SK-N-DZ (cell line): ENCODE data around the gene SNUPN. TPM values are rescaled to one million over a fixed set of nuclear protein-coding genes. Genes with fewer than 3 reads are reported as not detected.
A peak's percentile ranks its signal among the peaks of the same experiment; 100 is the strongest.

Experiments
- DNase-seq: peaks from one replicate; pipeline ENCODE4 v3.0.0-alpha.2; 2015; ENCODE audit warnings: low spot score
- polyA plus RNA-seq, 2 experiments: library from polyadenylated mRNA; depleted of rRNA; stranded (reverse); fragments of >200 nt; gene quantifications; 2 replicates each; pipeline ENCODE4 v1.2.3, GENCODE V29; 2014

Gene SNUPN
- 24.8 and 29.2 TPM in 2 replicates for polyA plus RNA-seq (2014; cell fraction: cytosol; rRNA removed)
- 13.8 and 15.6 TPM in 2 replicates for polyA plus RNA-seq (2014; cell fraction: nucleus; rRNA removed)

GRCh38 chr15:75625542-75626347, at the start of gene SNUPN:
SNUPN (minus strand) TSS chr15:75625725; CDS start chr15:75621051, 4,674 bp downstream.
- DNase-seq, result peak; percentile 96

- no peak for DNase-seq
Observed at GRCh38 chr15:75674366-75674765, 48.8 kb upstream of the SNUPN start.

- peak; percentile 50 for DNase-seq
Observed at GRCh38 chr15:75673426-75674235, 48.1 kb upstream of the SNUPN start.

- no peak for DNase-seq
Observed at GRCh38 chr15:75672646-75673425, 47.3 kb upstream of the SNUPN start.

GRCh38 chr15:75671730-75672602, 46.4 kb upstream of the SNUPN start:
- no peak for DNase-seq

GRCh38 chr15:75669879-75670212, 44.3 kb upstream of the SNUPN start:
- no peak for DNase-seq

GRCh38 chr15:75669191-75669878, 43.8 kb upstream of the SNUPN start:
- DNase-seq, result no peak

- no peak for DNase-seq
Observed at GRCh38 chr15:75666823-75667501, 41.4 kb upstream of the SNUPN start.

GRCh38 chr15:75663931-75664421, 38.5 kb upstream of the SNUPN start:
- DNase-seq, result no peak

- peak; percentile 49 for DNase-seq
Observed at GRCh38 chr15:75662823-75663519, 37.4 kb upstream of the SNUPN start.

GRCh38 chr15:75661756-75662140, 36.2 kb upstream of the SNUPN start:
- no peak for DNase-seq

GRCh38 chr15:75661100-75661755, 35.7 kb upstream of the SNUPN start:
- no peak for DNase-seq

GRCh38 chr15:75659928-75660645, 34.6 kb upstream of the SNUPN start:
- DNase-seq, result no peak

- no peak for DNase-seq
Observed at GRCh38 chr15:75659141-75659771, 33.7 kb upstream of the SNUPN start.

GRCh38 chr15:75656813-75657212, 31.3 kb upstream of the SNUPN start:
- DNase-seq, result no peak

GRCh38 chr15:75656331-75656730, 30.8 kb upstream of the SNUPN start:
- DNase-seq, result no peak

GRCh38 chr15:75655931-75656330, 30.4 kb upstream of the SNUPN start:
- DNase-seq, result no peak
